ENCODE data around the gene LMX1A. TPM values are rescaled to one million over a fixed set of nuclear protein-coding genes. Genes with fewer than 3 reads are reported as not detected.

The LMX1A gene
- not detected in 2 replicates for total RNA-seq (2014; rRNA removed; shearing (Covaris generic); ENCODE audit: low replicate concordance)

DNA sequence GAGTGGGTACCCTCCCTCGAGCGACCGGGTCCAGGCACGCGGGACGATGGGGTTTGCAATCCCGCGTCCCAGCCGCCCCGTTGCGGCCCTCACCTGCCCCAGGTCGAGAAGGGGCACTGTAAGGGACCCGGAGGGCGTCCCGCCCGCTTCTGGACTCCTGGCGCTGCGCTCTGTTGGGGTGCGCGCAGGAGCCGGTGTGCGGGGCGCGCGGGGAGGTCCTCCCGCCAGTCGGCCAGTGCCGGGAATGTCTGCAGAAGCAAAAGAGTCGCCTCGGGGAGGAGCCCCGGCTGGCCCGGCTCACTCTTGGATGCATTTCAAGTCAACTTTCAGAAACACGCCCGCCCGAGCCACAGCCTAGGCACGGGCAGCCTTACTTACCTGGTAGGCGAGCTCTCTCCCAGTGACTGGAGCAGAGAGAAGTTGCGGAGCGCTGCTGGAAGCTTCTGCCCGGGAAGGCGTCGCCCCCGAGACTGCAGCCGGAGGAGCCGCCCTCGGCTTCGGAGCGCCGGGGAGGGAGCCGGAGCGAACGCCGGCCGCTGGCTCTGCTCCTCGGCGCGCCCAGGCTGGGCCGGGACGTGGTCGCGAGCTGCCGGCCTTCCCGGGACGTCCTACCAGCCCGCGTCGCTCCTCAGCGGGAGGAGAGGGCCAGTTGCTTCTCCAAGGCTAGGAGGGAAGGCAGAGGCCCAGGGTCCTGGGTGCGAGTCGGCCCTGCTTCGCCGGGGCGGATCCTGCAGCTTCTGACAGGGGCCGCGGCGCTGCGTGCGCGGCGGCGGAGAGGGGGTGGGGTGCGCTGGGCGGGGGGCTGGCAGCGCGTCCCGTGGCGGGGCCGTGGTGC, at the start of gene LMX1A:
Gene LMX1A, minus strand, starts transcription at position 739 of the 835 bp plus-strand sequence. CDS start 1,156 bp downstream, outside the sequence.
- Histone ChIP-seq H3K9me3 (no peaks in the 10 kb centered on the region), H3K4me3 (peak within 1 kb of the TSS; percentile 41), H3K36me3 (no peaks in the 10 kb centered on the region), H3K27me3 (no peaks in the 10 kb centered on the region)
- peak; percentile 41 for DNase-seq

DNA sequence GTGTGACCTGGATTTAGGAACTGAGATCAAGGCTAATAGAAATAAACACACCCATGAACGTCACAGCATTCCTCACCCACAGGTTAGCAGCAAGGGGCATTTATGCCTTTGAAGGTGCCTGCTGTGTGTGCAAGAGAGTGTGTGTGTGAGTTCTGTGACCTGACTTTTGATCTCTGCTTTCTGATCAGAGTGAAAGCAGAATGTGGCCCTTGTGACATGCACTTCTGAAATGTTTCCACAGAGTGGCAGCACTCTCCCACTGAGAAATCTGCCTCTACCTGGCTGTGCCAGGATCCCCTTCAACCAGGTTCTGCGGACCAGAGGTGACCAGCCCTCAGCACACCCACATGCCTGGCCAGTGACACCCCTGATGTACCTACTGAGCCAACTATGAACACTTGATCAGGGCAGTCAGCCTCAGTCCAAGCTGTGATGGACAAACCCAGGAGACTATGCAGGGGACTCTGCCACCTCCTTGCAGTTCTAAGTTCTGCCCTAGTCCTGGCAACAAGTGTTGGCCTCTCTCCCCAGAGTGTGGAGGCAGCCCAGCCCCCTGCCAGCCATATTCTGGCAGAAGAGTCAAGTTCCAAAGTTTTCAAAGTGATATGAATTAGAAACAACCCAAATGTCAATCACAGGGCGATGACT, 47.4 kb upstream of the LMX1A start:
- no peak overlapping the region for H3K4me3 ChIP-seq
- H3K9me3 ChIP-seq: no peaks in the 10 kb centered on the region
- DNase-seq: no peak
- H3K36me3 ChIP-seq: no peaks in the 10 kb centered on the region
- no peaks in the 10 kb centered on the region for H3K27me3 ChIP-seq

- no peak for DNase-seq
- H3K4me3 ChIP-seq: no peak overlapping the region
- H3K36me3 ChIP-seq: no peaks in the 10 kb centered on the region
- H3K27me3 ChIP-seq: no peaks in the 10 kb centered on the region
- no peaks in the 10 kb centered on the region for H3K9me3 ChIP-seq
Measured at GRCh38 chr1:165402517-165403111, 46.1 kb upstream of the LMX1A start.

GRCh38 chr1:165397944-165398343, 41.4 kb upstream of the LMX1A start:
- H3K4me3 ChIP-seq: no peak overlapping the region
- no peaks in the 10 kb centered on the region for H3K9me3 ChIP-seq
- H3K27me3 ChIP-seq: no peaks in the 10 kb centered on the region
- H3K36me3 ChIP-seq: no peaks in the 10 kb centered on the region
- DNase-seq: peak; percentile 65

- H3K4me3 ChIP-seq: no peak overlapping the region
- H3K9me3 ChIP-seq: no peaks in the 10 kb centered on the region
- H3K27me3 ChIP-seq: peaks cover 7% of the 10 kb centered on the region; the same call in 1 of the 2 replicates
- no peaks in the 10 kb centered on the region for H3K36me3 ChIP-seq
- DNase-seq: no peak
Measured at GRCh38 chr1:165395901-165396300, 39.4 kb upstream of the LMX1A start.

DNA sequence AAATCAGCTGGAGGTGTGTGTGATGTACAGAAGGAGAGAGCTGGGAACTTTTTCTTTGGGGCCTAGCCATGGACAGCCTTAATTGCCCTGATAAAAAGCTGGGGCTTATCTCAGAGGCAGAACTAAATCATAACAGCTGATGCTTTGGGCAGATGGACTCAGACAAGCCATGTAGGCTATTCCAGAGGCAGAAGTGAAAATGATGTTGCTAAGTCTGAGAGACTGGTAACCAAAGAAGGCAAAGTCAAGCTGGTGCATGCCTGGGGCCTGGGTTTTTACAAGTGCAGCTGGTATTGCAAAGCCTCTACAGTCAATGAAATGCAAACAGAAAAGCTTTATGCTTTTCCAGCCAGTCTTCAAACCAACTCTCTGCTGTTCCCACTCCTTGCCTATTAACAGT, 39.0 kb upstream of the LMX1A start:
- no peaks in the 10 kb centered on the region for H3K36me3 ChIP-seq
- no peaks in the 10 kb centered on the region for H3K9me3 ChIP-seq
- peaks cover 10% of the 10 kb centered on the region; the same call in 1 of the 2 replicates for H3K27me3 ChIP-seq
- no peak for DNase-seq
- no peak overlapping the region for H3K4me3 ChIP-seq

DNA sequence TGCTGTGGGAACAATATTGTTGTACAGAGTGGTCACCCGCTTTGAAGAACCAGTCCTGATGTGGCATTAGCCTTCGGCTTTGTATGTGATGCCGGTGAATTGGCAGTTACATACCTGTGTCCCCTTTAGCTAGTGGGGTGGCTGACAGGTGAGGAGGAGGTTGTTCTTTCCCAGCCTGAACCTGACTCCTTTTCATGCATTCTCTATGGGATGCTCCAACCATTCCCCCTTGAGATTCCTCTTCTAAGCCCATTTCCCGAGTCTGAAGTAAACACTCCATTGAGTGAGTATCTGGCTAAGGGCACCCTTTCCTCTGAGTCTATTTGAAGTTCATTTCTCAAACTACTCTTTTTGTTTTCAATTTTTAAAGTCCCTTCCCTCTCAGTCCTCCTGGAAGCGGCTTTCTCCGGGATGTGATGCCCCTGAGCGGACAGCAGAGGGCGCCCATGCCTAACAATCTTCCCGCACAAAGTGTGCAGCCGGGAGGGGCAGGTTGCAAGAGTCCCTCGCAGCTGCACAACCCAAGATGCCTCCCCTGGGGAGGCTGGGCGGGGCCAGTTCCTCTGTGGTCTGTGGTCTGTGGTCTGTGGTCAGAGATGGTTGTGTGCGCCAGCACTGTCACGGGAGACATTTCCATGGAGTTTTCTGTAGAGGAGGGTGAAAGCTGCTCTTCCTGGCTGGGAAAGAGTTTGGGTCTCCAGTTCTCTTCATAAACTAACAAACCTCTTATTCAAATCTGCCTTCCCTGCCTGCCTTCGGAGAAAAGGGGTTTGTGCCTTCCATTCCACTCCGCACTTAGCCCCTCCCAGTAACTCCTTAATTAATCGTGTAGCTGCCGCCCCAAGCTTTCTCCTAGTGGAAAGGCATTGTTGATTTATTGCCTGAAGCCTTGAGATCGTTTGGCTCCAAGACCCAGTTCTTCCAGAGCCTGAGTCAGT, 36.4 kb upstream of the LMX1A start:
- Histone ChIP-seq H3K27me3 (peaks cover 10% of the 10 kb centered on the region; the same call in 1 of the 2 replicates), H3K4me3 (0 out of 2 replicates have a peak overlapping the region, but pooled peaks have one; percentile 5), H3K9me3 (no peaks in the 10 kb centered on the region), H3K36me3 (no peaks in the 10 kb centered on the region)
- peak; percentile 86 for DNase-seq

- H3K27me3 ChIP-seq: peaks cover 10% of the 10 kb centered on the region; the same call in 1 of the 2 replicates
Measured at GRCh38 chr1:165389609-165390008, 33.1 kb upstream of the LMX1A start.

GRCh38 chr1:165387961-165388360, 31.4 kb upstream of the LMX1A start:
- peaks cover 10% of the 10 kb centered on the region; the same call in 1 of the 2 replicates for H3K27me3 ChIP-seq
- DNase-seq: no peak
- H3K9me3 ChIP-seq: no peaks in the 10 kb centered on the region
- no peak overlapping the region for H3K4me3 ChIP-seq
- no peaks in the 10 kb centered on the region for H3K36me3 ChIP-seq

More at GRCh38 chr1:165389609-165390008, 33.1 kb upstream of the LMX1A start:
- DNase-seq: no peak
- Histone ChIP-seq H3K36me3 (no peaks in the 10 kb centered on the region), H3K9me3 (no peaks in the 10 kb centered on the region), H3K4me3 (no peak overlapping the region)

DNA sequence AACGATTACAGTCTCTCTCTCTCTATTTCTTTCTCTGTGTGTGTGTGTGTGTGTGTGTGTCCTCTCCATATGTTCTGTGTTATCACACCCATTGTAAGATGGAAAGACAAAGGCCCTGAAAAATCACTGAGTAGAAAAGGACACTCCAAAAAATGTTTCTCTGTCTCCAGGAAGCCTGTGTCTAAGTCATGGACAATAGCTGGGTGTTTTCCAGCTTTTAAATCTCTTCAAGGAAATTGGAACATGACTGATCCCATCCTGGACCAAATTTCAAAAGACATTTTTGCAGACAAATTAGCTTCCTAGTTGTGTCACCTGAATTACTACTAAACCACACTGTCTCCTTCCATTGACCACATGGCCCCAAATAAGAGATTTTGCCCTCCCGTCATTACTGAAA, 31.0 kb upstream of the LMX1A start:
- Histone ChIP-seq H3K4me3 (no peak overlapping the region), H3K9me3 (no peaks in the 10 kb centered on the region), H3K36me3 (no peaks in the 10 kb centered on the region), H3K27me3 (peaks cover 7% of the 10 kb centered on the region; the same call in 1 of the 2 replicates)
- DNase-seq: no peak

DNA sequence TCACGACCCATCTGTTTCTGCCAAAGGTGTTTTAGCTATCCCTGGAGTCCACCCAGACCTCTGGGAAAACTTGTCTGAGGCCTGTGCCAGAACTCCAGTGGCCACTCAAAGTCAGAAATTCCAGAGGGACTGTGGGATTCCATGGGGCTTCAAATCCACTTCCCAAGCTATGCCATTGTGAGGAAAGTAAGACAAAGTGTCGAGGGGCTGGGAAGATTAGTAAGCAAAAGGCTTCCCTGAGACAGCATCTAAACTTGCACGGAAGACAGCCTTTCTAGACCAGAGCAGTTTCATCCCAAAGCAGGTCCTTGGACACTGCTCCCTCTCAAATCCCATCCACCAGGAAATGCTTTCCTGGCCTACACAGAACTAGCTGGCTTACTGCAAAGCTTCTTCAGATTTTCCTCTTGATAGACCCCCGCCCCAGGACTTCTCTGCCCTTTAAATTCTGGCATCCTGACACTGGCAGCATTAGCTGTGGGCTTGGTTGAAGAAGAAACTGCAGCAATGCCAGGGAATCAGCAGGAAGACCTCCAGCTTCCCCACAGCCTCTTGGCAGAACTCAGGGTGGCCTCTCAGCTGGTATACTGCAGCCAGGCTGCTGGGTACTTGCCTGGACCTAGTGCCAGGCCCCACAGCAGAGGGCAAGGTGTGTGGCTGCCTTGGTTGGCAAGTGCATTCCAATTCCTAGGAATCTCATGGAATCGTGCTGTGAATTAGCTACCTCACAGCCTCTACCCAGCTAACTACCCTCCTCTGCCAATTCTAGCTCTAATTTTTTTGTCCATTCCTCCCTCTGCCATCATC, 27.3 kb upstream of the LMX1A start:
- peak; percentile 88 for DNase-seq
- H3K9me3 ChIP-seq: no peaks in the 10 kb centered on the region
- H3K4me3 ChIP-seq: no peak overlapping the region
- H3K36me3 ChIP-seq: no peaks in the 10 kb centered on the region
- H3K27me3 ChIP-seq: no peaks in the 10 kb centered on the region

DNA sequence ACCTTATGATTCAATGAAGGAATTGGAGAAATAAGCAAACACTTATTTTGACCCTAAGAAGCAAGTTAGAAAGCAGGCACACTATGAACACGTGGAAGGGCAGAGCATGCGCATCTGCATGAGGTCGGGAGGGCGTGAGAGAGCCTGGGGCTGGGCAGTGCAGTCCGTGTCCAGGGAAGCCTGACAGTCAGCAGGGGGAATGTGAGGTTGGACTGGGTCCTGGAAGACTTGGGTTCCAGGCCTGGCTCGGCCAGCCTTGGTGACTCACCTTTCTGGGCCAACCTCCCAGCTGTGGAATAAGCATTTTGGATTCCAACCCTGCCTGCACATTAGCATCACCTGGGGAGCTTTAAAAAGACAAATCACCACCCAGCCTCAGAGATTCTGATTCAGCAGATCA, 26.6 kb upstream of the LMX1A start:
- DNase-seq: peak; percentile 99

DNA sequence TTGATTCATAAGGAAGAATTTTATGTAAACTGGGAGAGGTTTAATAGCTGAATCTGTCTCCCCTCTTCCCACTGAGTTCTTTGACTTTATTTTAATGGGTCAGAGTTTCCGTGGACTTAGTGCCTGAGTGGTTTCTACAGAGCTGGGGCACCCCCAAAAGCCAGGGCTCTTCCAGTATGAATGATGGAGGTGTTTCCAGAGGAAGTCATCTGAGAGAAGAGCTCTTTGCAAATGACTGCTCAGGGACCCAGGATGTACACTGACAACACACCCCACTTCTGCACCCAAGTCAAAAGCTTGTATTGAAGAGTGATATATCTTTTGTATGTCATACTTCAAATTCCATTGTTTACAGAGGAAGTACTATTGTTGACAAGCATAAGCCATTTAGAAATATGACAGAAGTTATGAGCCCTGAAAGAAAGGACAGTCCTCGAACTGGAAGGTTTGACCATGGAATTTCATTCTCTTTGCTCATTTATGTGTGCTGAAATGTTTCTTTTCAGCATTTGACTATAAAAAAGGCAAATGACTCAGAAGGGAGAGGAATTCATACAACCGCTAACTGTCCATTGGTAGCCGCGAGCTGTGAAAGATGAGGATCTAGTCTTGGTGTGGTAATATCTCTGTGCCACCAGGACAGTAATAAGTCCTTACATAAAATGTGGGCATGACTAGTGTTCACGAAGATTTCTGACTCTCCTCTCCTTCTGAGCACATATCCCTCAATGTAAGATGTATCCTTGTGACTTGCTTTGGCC, 25.4 kb upstream of the LMX1A start:
- DNase-seq: peak; percentile 49
- Histone ChIP-seq H3K27me3 (no peaks in the 10 kb centered on the region; the same call in 1 of the 2 replicates), H3K9me3 (no peaks in the 10 kb centered on the region), H3K4me3 (no peak overlapping the region), H3K36me3 (no peaks in the 10 kb centered on the region)

More for the DNA sequence above, 26.6 kb upstream of the LMX1A start:
- Histone ChIP-seq H3K4me3 (no peak overlapping the region), H3K9me3 (no peaks in the 10 kb centered on the region), H3K27me3 (no peaks in the 10 kb centered on the region), H3K36me3 (no peaks in the 10 kb centered on the region)

- Histone ChIP-seq H3K4me3 (peak overlapping the region; percentile 25), H3K36me3 (no peaks in the 10 kb centered on the region), H3K9me3 (no peaks in the 10 kb centered on the region), H3K27me3 (no peaks in the 10 kb centered on the region; the same call in 1 of the 2 replicates)
- DNase-seq: no peak
Measured at GRCh38 chr1:165376811-165377311, 20.3 kb upstream of the LMX1A start.
